ENCODE results near the gene LEMD1.

The LEMD1 gene

DNA sequence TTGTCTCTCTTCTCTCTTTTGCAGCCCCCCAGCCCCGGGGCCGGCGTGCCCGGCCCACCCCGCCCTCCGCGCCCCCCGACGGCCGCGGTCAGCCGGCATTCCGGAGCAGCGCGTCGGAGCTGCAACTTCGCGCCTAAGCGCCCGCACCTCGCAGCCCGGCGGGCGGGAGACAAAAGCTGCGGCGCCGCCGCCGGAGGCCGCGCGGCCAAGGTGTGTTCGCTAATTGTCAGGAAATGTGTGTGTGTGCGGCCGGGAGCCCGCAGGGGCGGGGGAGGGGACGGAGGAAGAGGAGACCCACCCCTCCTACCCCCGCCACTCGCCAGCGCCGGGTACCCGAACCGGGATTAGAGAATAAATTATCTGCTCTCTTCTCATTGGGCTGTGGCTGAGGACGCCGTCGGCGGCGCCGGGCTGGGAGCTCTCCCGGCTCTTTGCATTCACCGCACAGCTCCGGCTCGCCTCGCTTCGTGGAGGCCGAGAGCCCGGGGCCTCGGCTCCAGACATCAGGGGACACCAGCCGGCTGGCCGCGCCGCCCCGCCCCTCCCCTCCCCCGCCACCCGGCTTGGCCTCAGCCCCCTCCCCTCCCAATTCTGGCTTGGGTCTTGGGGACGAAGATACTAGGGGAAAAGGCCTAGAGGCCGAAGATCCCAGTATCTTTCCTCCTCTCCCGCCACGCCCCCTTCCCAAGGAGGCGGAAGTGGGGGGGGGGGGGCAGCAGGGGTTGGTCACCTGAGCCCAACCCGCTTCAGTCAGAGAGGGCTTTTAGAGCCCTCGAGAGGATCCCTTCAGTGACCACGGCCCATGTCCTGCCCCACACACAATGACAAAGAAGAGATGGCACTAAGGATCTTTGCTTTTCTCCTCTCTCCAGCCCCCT, 35.3 kb upstream of the LEMD1 start:
- DNase-seq (ENCODE audit: extremely low read depth, insufficient read length): no peak
- TF ChIP-seq CTCF (IDR thresholded peaks at IDR 0.05; ENCODE audit: insufficient read depth, low read length, poor library complexity, severe bottlenecking): no peak
- H3K4me3 ChIP-seq (replicated peaks; ENCODE audit: low read depth, low read length): no peak overlapping the region
- H3K27me3 ChIP-seq (replicated peaks; ENCODE audit: control insufficient read depth, insufficient read depth, low read length): peaks cover 8% of the 10 kb centered on the region
- H3K36me3 ChIP-seq (ENCODE audit: control insufficient read depth, insufficient read depth, low read length): no peaks in the 10 kb centered on the region

DNA sequence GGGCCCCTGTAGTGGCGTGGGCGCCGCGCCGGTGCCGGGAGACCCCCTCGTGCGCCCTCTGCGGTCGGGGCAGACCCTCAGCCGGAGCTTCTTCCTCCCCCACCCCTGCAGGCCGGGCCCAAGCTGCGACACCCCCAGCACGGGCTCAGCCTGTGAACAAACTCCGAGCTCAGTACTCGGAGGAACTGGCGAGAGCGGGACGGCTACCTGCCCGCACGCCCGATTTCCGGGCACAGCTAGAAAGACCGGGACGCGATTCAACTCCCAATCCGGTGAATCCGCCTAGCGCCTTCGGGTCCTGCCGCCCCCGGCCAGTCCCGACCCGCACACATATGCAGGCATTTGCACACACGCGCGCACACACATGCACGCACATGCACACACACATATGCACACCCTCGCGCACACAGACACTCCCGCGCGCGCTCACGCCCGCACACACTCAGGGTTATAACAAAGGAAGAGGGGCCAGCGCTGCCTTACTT, 34.6 kb upstream of the LEMD1 start:
- DNase-seq (ENCODE audit: extremely low read depth, insufficient read length): no peak
- Histone ChIP-seq H3K4me3 (replicated peaks; ENCODE audit: low read depth, low read length) (no peak overlapping the region), H3K27me3 (replicated peaks; ENCODE audit: control insufficient read depth, insufficient read depth, low read length) (peaks cover 8% of the 10 kb centered on the region)

DNA sequence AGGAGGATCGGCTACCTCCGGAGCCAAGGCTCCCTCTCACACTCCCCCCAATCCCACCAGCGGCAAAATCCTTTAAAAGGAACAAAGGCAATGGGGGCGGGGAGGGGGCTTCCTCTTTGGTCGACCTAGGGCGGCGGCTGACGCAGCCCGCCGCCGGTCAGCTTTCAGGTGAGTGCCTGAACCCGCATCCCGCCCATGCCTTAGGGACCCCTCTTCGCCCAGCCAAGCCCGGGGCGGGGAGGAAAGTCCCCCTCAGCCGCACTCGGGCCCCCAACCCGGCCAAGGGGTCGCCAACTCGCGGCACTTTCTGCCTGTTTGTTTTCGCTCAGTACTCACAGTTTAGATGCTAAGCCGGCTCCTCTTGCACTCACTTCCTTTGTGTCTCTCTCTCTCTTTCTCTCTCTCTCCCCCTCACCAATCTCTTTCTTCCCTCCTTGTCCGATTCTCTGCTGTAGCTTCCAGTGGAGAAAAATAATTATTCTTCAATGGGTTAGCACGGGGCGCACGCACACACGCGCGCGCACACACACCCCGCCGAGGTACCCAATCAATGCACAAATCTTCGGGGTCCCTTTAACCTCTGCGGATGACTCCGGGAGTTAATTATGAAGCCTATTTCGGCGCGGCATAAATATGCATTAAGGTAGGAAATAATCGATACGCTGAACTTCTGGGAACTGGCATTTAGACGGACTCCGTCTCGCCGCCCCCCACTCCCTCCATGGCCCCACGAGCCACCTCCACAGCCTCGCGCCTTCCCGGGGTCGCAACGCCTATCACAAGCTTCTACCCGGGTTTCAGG, 33.9 kb upstream of the LEMD1 start, which contains the start of gene BLACAT1:
TSS of gene BLACAT1 (minus strand) at position 465 of the 802 bp plus-strand sequence.
- no peak within 1 kb of the TSS for H3K4me3 ChIP-seq (replicated peaks; ENCODE audit: low read depth, low read length)
- no peak for TF ChIP-seq CTCF (IDR thresholded peaks at IDR 0.05; ENCODE audit: insufficient read depth, low read length, poor library complexity, severe bottlenecking)
- no peaks in the 10 kb centered on the region for H3K36me3 ChIP-seq (ENCODE audit: control insufficient read depth, insufficient read depth, low read length)
- peaks cover 8% of the 10 kb centered on the region for H3K27me3 ChIP-seq (replicated peaks; ENCODE audit: control insufficient read depth, insufficient read depth, low read length)
- no peak for DNase-seq (ENCODE audit: extremely low read depth, insufficient read length)

More for the DNA sequence above, 34.6 kb upstream of the LEMD1 start:
- no peak for TF ChIP-seq CTCF (IDR thresholded peaks at IDR 0.05; ENCODE audit: insufficient read depth, low read length, poor library complexity, severe bottlenecking)
- H3K36me3 ChIP-seq (ENCODE audit: control insufficient read depth, insufficient read depth, low read length): no peaks in the 10 kb centered on the region

DNA sequence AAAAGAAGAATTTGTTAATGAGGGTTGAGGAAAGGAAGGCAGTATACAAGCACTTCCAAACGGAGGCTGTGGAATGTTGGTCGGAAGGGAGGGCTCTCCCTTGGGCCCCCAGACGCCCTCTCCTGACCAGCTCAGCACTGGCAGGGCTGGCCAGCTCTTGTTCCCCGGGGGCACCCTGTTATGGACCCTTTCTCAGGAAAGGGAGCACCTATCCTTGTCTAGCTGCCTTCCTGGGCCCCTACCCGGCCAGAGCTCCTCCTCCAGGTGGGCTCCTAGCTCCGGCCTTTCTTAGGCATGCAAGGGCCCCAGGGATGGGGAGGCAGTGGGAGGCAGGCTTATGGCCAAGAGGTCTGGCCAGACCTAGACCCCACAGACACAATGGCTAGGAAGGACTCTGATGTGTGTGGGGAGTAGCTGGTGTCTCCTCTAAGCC, 33.1 kb upstream of the LEMD1 start:
- no peak for TF ChIP-seq CTCF (IDR thresholded peaks at IDR 0.05; ENCODE audit: insufficient read depth, low read length, poor library complexity, severe bottlenecking)
- DNase-seq (ENCODE audit: extremely low read depth, insufficient read length): no peak
- peaks cover 8% of the 10 kb centered on the region for H3K27me3 ChIP-seq (replicated peaks; ENCODE audit: control insufficient read depth, insufficient read depth, low read length)
- H3K36me3 ChIP-seq (ENCODE audit: control insufficient read depth, insufficient read depth, low read length): no peaks in the 10 kb centered on the region
- no peak overlapping the region for H3K4me3 ChIP-seq (replicated peaks; ENCODE audit: low read depth, low read length)

- no peaks in the 10 kb centered on the region for H3K36me3 ChIP-seq (ENCODE audit: control insufficient read depth, insufficient read depth, low read length)
- TF ChIP-seq CTCF (IDR thresholded peaks at IDR 0.05; ENCODE audit: insufficient read depth, low read length, poor library complexity, severe bottlenecking): no peak
- no peak overlapping the region for H3K4me3 ChIP-seq (replicated peaks; ENCODE audit: low read depth, low read length)
- no peak for DNase-seq (ENCODE audit: extremely low read depth, insufficient read length)
- H3K27me3 ChIP-seq (replicated peaks; ENCODE audit: control insufficient read depth, insufficient read depth, low read length): peaks cover 7% of the 10 kb centered on the region
Observed at GRCh38 chr1:205453466-205453865, 31.6 kb upstream of the LEMD1 start.
